GM21381 (cell line): ENCODE data around the gene SAT2.

Experiments used
- ATAC-seq: cut with Tn5 transposase; IDR thresholded peaks from one replicate; pipeline ENCODE4 v1.9.1; 2021; ENCODE audit warnings: mild to moderate bottlenecking, moderate library complexity; ENCODE audit not compliant: unreplicated experiment

Gene SAT2

DNA sequence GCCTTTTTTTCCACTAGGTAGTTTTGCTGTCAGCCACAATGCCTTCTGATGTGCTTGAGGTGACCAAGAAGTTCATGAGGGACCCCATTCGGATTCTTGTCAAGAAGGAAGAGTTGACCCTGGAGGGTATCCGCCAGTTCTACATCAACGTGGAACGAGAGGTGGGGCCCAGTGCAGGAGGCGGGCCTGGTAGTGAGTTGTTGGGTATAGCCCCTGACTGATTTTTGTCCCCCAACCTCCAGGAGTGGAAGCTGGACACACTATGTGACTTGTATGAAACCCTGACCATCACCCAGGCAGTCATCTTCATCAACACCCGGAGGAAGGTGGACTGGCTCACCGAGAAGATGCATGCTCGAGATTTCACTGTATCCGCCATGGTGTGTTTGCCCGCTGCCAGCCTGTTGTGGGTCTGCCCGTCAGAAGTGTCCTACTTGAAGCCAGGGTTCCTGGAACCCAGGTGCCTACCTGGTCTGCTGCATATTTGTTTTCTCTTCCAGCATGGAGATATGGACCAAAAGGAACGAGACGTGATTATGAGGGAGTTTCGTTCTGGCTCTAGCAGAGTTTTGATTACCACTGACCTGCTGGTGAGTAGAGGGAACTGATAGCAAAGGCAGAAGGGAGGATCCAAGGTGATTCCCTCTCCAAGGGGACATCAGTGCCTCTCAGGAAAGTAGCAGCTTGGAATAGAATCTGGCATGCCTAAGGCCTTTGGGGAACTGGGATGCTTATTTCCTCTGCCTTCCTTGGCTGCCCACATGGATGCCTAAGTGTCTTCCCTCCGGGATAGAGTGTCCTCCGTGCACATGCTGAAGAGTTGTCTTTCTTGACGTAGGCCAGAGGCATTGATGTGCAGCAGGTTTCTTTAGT, 50.1 kb downstream of the SAT2 start:
- ATAC-seq = no peak

DNA sequence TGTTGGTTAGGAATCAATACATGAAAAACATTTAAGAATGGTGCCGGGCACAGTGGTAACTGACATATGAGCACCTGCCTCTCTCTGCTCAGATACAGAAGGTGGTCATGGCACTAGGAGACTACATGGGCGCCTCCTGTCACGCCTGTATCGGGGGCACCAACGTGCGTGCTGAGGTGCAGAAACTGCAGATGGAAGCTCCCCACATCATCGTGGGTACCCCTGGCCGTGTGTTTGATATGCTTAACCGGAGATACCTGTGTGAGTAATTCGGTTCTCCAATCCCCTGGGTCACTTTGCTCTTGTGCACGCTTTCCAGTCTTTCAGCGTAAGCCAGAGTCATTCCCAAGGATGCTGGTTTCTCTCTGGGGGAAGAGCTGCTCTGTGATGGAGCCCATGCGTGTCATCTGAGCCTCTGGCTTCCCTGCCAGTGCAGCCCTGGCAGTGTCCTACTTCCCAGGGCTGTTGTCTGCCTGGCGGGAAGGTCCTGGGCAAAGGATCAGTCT, 51.1 kb downstream of the SAT2 start:
- no peak for ATAC-seq
